Fibroblast of lung (primary cell): ENCODE results near the gene KCNT1. TPM values are rescaled to one million over a fixed set of nuclear protein-coding genes. Genes with fewer than 3 reads are reported as not detected.

Experiments used
- DNase-seq, 2 donors: peaks; one replicate each; pipeline versions ENCODE4 v3.0.0 to v3.0.0-alpha.2; 2010; ENCODE audit warnings: low read depth in 2 of 2
- H2AFZ ChIP-seq: 2 replicates; pipeline ENCODE4 v1.5.1; 2012; ENCODE audit warnings: low read length, control low read depth, inconsistent platforms
- H3K27ac ChIP-seq: 2 replicates; pipeline ENCODE4 v1.5.1; 2011; ENCODE audit warnings: low read length, control low read depth; ENCODE audit not compliant: insufficient read depth
- H3K27me3 ChIP-seq: 2 replicates; pipeline ENCODE4 v1.5.1; 2011; ENCODE audit warnings: mild to moderate bottlenecking, low read length; ENCODE audit not compliant: control insufficient read depth, insufficient read depth
- H3K36me3 ChIP-seq: 2 replicates; pipeline ENCODE4 v1.5.1; 2011; ENCODE audit warnings: low read length; ENCODE audit not compliant: control insufficient read depth, insufficient read depth
- H3K4me1 ChIP-seq: 2 replicates; pipeline ENCODE4 v1.5.1; 2011; ENCODE audit warnings: low read length; ENCODE audit not compliant: control insufficient read depth, insufficient read depth; ENCODE audit errors: extremely low read depth
- H3K4me2 ChIP-seq: 2 replicates; pipeline ENCODE4 v1.5.1; 2011; ENCODE audit warnings: low read length, control low read depth; ENCODE audit not compliant: insufficient read depth; ENCODE audit errors: extremely low read depth
- H3K4me3 ChIP-seq, 4 experiments: fragments of 200-600 bp in 1 of 4; sonication (generic) in 1 of 4; replicated peaks in 1 of 4; 2 replicates each; pipeline ENCODE4 v1.5.1; 2011 to 2016; ENCODE audit warnings: low read length in 4 of 4, low read depth in 3 of 4, mild to moderate bottlenecking in 3 of 4, control low read depth in 2 of 4, inconsistent platforms in 1 of 4, mixed read lengths in 1 of 4; ENCODE audit not compliant: insufficient read depth in 1 of 4; ENCODE audit errors: control extremely low read depth in 1 of 4
- H3K79me2 ChIP-seq: 2 replicates; pipeline ENCODE4 v1.5.1; 2012; ENCODE audit warnings: mild to moderate bottlenecking, low read length, inconsistent platforms; ENCODE audit not compliant: control insufficient read depth, insufficient read depth
- H3K9ac ChIP-seq: 2 replicates; pipeline ENCODE4 v1.5.1; 2011; ENCODE audit warnings: mild to moderate bottlenecking, low read length, control low read depth; ENCODE audit not compliant: insufficient read depth
- H3K9me3 ChIP-seq: 2 replicates; pipeline ENCODE4 v1.5.1; 2012; ENCODE audit warnings: low read depth, low read length; ENCODE audit not compliant: control insufficient read depth, insufficient read depth
- H4K20me1 ChIP-seq: 2 replicates; pipeline ENCODE4 v1.5.1; 2011; ENCODE audit warnings: low read length; ENCODE audit not compliant: control insufficient read depth, insufficient read depth; ENCODE audit errors: extremely low read depth
- EZH2 ChIP-seq: IDR thresholded peaks from 2 replicates; pipeline ENCODE4 v1.5.1; 2012; ENCODE audit warnings: low read length, control low read depth, mild to moderate bottlenecking; ENCODE audit errors: missing control alignments
- polyA plus RNA-seq, 2 donors: library from polyadenylated mRNA; depleted of rRNA in 1 of 2; stranded (reverse) in 1 of 2; unstranded in 1 of 2; fragments of >200 nt; gene quantifications; 2 replicates each; pipeline ENCODE4 v1.2.1, GENCODE V29; 2011 to 2012; ENCODE audit warnings: missing spikeins in 1 of 2
- total RNA-seq: library from RNA; depleted of rRNA; stranded (reverse); fragments of >200 nt; gene quantifications from 2 replicates; pipeline ENCODE4 v1.2.1, GENCODE V29; 2014
- TF ChIP-seq, protein P1 (sequence below), 2 donors: IDR thresholded peaks in 1 of 2; conservative IDR thresholded peaks in 1 of 2; 1 replicate in 1 of 2; 2 replicates in 1 of 2; pipeline ENCODE4 v1.5.1; 2011 to 2012; ENCODE audit warnings: low read length in 2 of 2, control low read depth in 1 of 2, inconsistent platforms in 1 of 2, low read depth in 1 of 2, mild to moderate bottlenecking in 1 of 2

The KCNT1 gene
- total and polyA plus RNA-seq, 2 donors (not counting 1 experiment from before 2014, with no cell fraction given), result not detected

DNA sequence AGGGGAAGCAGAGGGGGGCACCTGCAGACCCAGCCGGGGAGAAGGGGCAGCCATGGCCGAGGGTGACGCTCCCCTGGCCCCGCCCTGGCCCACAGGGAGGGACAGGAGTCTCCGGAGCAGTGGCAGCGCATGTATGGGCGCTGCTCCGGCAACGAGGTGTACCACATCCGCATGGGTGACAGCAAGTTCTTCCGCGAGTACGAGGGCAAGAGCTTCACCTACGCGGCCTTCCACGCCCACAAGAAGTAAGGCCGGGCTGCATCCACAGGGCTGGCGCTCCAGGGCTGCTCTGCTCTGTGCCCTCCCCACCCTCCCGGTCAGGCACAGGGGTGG lies 68.2 kb downstream of the KCNT1 start:
- H3K9me3 ChIP-seq, result peaks cover 2% of the 10 kb centered on the region
- no peak for DNase-seq
- no peaks in the 10 kb centered on the region for H3K27me3 ChIP-seq
- no peaks in the 10 kb centered on the region for H3K4me1 ChIP-seq
- H3K27ac ChIP-seq, result no peak overlapping the region
- H3K79me2 ChIP-seq, result no peaks in the 10 kb centered on the region
- no peak for TF ChIP-seq EZH2
- TF ChIP-seq, protein P1, sequence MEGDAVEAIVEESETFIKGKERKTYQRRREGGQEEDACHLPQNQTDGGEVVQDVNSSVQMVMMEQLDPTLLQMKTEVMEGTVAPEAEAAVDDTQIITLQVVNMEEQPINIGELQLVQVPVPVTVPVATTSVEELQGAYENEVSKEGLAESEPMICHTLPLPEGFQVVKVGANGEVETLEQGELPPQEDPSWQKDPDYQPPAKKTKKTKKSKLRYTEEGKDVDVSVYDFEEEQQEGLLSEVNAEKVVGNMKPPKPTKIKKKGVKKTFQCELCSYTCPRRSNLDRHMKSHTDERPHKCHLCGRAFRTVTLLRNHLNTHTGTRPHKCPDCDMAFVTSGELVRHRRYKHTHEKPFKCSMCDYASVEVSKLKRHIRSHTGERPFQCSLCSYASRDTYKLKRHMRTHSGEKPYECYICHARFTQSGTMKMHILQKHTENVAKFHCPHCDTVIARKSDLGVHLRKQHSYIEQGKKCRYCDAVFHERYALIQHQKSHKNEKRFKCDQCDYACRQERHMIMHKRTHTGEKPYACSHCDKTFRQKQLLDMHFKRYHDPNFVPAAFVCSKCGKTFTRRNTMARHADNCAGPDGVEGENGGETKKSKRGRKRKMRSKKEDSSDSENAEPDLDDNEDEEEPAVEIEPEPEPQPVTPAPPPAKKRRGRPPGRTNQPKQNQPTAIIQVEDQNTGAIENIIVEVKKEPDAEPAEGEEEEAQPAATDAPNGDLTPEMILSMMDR (conservative IDR thresholded peaks at IDR 0.05 in 1 of 2, IDR thresholded peaks at IDR 0.05 in 1 of 2; ENCODE audit: low read depth in 1 of 2, low read length in 2 of 2), result no peak
- H4K20me1 ChIP-seq, result no peaks in the 10 kb centered on the region
- no peak overlapping the region for H3K9ac ChIP-seq
- no peak overlapping the region for H3K4me2 ChIP-seq
- no peak overlapping the region for H3K4me3 ChIP-seq
- H3K36me3 ChIP-seq, result no peaks in the 10 kb centered on the region
- H2AFZ ChIP-seq, result no peak overlapping the region

DNA sequence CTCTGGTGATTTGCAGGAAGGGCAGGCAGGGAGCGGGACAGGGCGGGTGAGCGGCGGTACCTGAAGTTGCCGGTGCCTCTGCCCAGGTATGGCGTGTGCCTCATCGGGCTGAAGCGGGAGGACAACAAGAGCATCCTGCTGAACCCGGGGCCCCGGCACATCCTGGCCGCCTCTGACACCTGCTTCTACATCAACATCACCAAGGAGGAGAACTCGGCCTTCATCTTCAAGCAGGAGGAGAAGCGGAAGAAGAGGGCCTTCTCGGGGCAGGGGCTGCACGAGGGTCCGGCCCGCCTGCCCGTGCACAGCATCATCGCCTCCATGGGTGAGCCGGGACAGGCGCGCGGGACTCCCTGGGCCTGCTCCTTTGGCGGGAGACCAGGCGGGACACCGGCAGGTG lies 68.8 kb downstream of the KCNT1 start:
- peaks cover 2% of the 10 kb centered on the region for H3K9me3 ChIP-seq
- H3K9ac ChIP-seq, result no peak overlapping the region
- no peak overlapping the region for H3K4me3 ChIP-seq
- no peak overlapping the region for H3K27ac ChIP-seq
- no peaks in the 10 kb centered on the region for H3K36me3 ChIP-seq
- no peak overlapping the region for H2AFZ ChIP-seq
- H3K27me3 ChIP-seq, result no peaks in the 10 kb centered on the region
- H3K79me2 ChIP-seq, result no peaks in the 10 kb centered on the region
- no peak overlapping the region for H3K4me2 ChIP-seq
- H4K20me1 ChIP-seq, result no peaks in the 10 kb centered on the region
- no peak for DNase-seq
- H3K4me1 ChIP-seq, result no peaks in the 10 kb centered on the region
- TF ChIP-seq, protein P1 (conservative IDR thresholded peaks at IDR 0.05 in 1 of 2, IDR thresholded peaks at IDR 0.05 in 1 of 2; ENCODE audit: low read depth in 1 of 2, low read length in 2 of 2), result no peak
- no peak for TF ChIP-seq EZH2

DNA sequence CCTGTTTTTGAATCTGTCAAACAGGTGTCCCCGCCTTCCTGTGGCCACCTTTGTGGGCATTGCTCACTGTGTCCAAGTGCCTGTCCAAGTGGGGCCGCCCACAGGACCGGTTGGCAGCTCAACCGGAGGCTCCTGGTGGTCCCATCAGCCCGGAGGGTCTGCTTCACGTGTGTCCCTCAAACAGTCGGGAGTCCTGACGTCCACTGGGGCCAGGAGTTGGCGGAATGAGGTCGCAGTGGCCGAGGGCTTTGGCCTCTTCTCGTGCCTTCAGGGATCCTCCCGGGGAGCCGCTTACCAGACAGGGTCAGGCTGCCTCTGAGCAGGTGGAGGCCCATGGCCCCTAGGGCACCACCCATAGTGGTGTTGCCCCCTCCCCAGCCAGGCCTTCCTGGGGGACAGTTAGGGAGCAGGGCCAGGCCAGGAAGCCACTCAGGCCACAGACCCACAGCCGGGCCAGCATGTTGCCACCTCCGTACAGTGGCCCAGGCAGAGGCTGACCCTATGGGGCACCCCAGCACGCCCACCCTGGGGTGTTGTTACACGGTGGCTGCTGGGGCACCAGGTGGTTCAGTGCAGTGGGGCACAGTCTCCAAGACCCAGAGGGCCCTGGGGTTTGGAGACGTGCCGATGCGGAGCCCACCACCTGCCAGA lies 69.5 kb downstream of the KCNT1 start:
- Histone ChIP-seq H2AFZ (no peak overlapping the region), H3K4me2 (no peak overlapping the region), H3K27ac (no peak overlapping the region), H3K27me3 (no peaks in the 10 kb centered on the region), H3K9me3 (peaks cover 2% of the 10 kb centered on the region), H3K36me3 (no peaks in the 10 kb centered on the region), H3K4me1 (no peaks in the 10 kb centered on the region), H3K4me3 (no peak overlapping the region), H4K20me1 (no peaks in the 10 kb centered on the region), H3K79me2 (no peaks in the 10 kb centered on the region), H3K9ac (no peak overlapping the region)
- TF ChIP-seq, protein P1 (conservative IDR thresholded peaks at IDR 0.05 in 1 of 2, IDR thresholded peaks at IDR 0.05 in 1 of 2; ENCODE audit: low read depth in 1 of 2, low read length in 2 of 2), result no peak
- TF ChIP-seq EZH2, result no peak
- DNase-seq, result no peak
